Upper lobe of left lung (tissue), 6 donors: Measurements from ENCODE around the gene RSPRY1. TPM values are rescaled to one million over a fixed set of nuclear protein-coding genes. Genes with fewer than 3 reads are reported as not detected.

ENCODE experiments used
- ATAC-seq, 2 donors: fragments of 200-7000 bp; cut with Tn5 transposase; one replicate each; pipeline ENCODE4 v1.9.1; 2022; ENCODE audit warnings: mild to moderate bottlenecking in 2 of 2, moderate library complexity in 2 of 2; ENCODE audit not compliant: low FRiP score in 2 of 2
- DNase-seq, 2 donors: peaks; one replicate each; pipeline ENCODE4 v3.0.0-alpha.2; 2019 to 2020
- H3K27ac ChIP-seq, 4 donors: fragments of 200-600 bp; sonication (generic); one replicate each; pipeline ENCODE4 v1.5.1; 2016 to 2019
- H3K27me3 ChIP-seq, 4 donors: fragments of 200-600 bp; sonication (generic); one replicate each; pipeline ENCODE4 v1.5.1; 2017 to 2019
- H3K36me3 ChIP-seq, 4 donors: fragments of 200-600 bp; sonication (generic); one replicate each; pipeline ENCODE4 v1.5.1; 2016 to 2019
- H3K4me1 ChIP-seq, 4 donors: fragments of 200-600 bp; sonication (generic); one replicate each; pipeline ENCODE4 v1.5.1; 2018 to 2019
- H3K4me3 ChIP-seq, 4 donors: fragments of 200-600 bp; sonication (generic); one replicate each; pipeline ENCODE4 v1.5.1; 2017 to 2019; ENCODE audit warnings: mild to moderate bottlenecking in 2 of 4, moderate library complexity in 1 of 4
- H3K9me3 ChIP-seq, 4 donors: fragments of 200-600 bp; sonication (generic); one replicate each; pipeline ENCODE4 v1.5.1; 2018 to 2019
- CTCF ChIP-seq, 6 experiments: fragments of 450-650 bp in 4 of 6; fragments of 200-600 bp in 2 of 6; sonication (generic) in 2 of 6; IDR thresholded peaks; one replicate each; pipeline ENCODE4 v1.5.1; 2016 to 2019; ENCODE audit warnings: antibody characterized with exemption in 6 of 6
- EP300 ChIP-seq, 4 donors: sonication (generic); formaldehyde crosslinking; IDR thresholded peaks; one replicate each; pipeline ENCODE4 v1.5.1; 2017; ENCODE audit warnings: antibody characterized with exemption in 4 of 4, control low read depth in 2 of 4
- POLR2A ChIP-seq, 4 donors: fragments of 450-650 bp; IDR thresholded peaks; one replicate each; pipeline ENCODE4 v1.5.1; 2016 to 2017; ENCODE audit warnings: antibody characterized with exemption in 4 of 4, mild to moderate bottlenecking in 2 of 4
- POLR2AphosphoS5 ChIP-seq, 2 donors: sonication (generic); formaldehyde crosslinking; IDR thresholded peaks; one replicate each; pipeline ENCODE4 v1.5.1; 2017; ENCODE audit warnings: antibody characterized with exemption in 2 of 2
- WGBS, 2 donors: methylation state at CpG; one replicate each; pipeline ENCODE4 v1.1.5; 2017 to 2018; 5-methylcytosine and 5-hydroxymethylcytosine counted together
- total RNA-seq, 6 donors: library from RNA; depleted of rRNA in 4 of 6; stranded (reverse); fragments of >200 nt in 4 of 6; gene quantifications; one replicate each; pipeline versions ENCODE4 v1.1.0 to v1.2.1, GENCODE V29; 2016 to 2021
- donor health status: DM: no; HTN: no; CAD: no; lungs with moderate emphysema.
- donor health status: DM: no; HTN: yes; CAD: no; lungs with severe emphysema.

RSPRY1 gene
- total RNA-seq, 6 donors from 2014 or later: 26.9 to 102 (median 30.3) TPM

GRCh38 chr16:57263541-57264351 lies 77.6 kb downstream of the RSPRY1 start:
- peaks cover 34 to 78% (median 72%) of the 10 kb centered on the region in 4 donors for H3K4me1 ChIP-seq
- peaks cover 0 to 5% (median 0%) of the 10 kb centered on the region in 4 donors for H3K36me3 ChIP-seq
- no peak overlapping the region for H3K4me3 ChIP-seq
- peak overlapping the region; percentile 74 to 93 (median 88) for H3K27ac ChIP-seq
- no peak for ATAC-seq
- 85 to 92% methylated on average over 6 to 10 of the region's 18 CpGs for WGBS, 2 donors
- TF ChIP-seq POLR2AphosphoS5 (IDR thresholded peaks at IDR 0.05) (no peak), POLR2A (IDR thresholded peaks at IDR 0.05) (no peak), CTCF (IDR thresholded peaks at IDR 0.05) (no peak)
- H3K9me3 ChIP-seq: no peaks in the 10 kb centered on the region
- peak; percentile 18 to 43 for DNase-seq
- no peaks in the 10 kb centered on the region for H3K27me3 ChIP-seq

- peaks cover 40 to 84% (median 78%) of the 10 kb centered on the region in 4 donors for H3K4me1 ChIP-seq
- WGBS, 2 donors: 76 to 86% methylated on average over 8 of the region's 8 CpGs
- DNase-seq (peak in 1 of 2 donors; percentile 15), ATAC-seq (no peak)
- H3K27ac ChIP-seq: peak overlapping the region; percentile 74 to 93 (median 88)
- TF ChIP-seq EP300 (IDR thresholded peaks at IDR 0.05) (no peak), POLR2A (IDR thresholded peaks at IDR 0.05) (no peak), POLR2AphosphoS5 (IDR thresholded peaks at IDR 0.05) (no peak), CTCF (IDR thresholded peaks at IDR 0.05) (no peak)
- H3K36me3 ChIP-seq: no peaks in the 10 kb centered on the region
- no peaks in the 10 kb centered on the region for H3K27me3 ChIP-seq
- H3K9me3 ChIP-seq: no peaks in the 10 kb centered on the region
- H3K4me3 ChIP-seq: no peak overlapping the region
These were observed 78.3 kb downstream of the RSPRY1 start for GRCh38 chr16:57264381-57264780.

GRCh38 chr16:57264950-57265371 lies 78.8 kb downstream of the RSPRY1 start:
- H3K27me3 ChIP-seq: no peaks in the 10 kb centered on the region
- H3K4me3 ChIP-seq: no peak overlapping the region
- peak overlapping the region; percentile 74 to 93 (median 88) for H3K27ac ChIP-seq
- no peaks in the 10 kb centered on the region for H3K9me3 ChIP-seq
- no peaks in the 10 kb centered on the region for H3K36me3 ChIP-seq
- H3K4me1 ChIP-seq: peaks cover 34 to 85% (median 82%) of the 10 kb centered on the region in 4 donors
- peak; percentile 81 to 92 for DNase-seq
- 65 to 81% methylated on average over 10 to 11 of the region's 11 CpGs for WGBS, 2 donors
- peak; percentile 54 to 91 for ATAC-seq
- TF ChIP-seq POLR2A (IDR thresholded peaks at IDR 0.05): peak in 1 of 4 donors; percentile 58
- no peak for TF ChIP-seq CTCF (IDR thresholded peaks at IDR 0.05)
- peak in 1 of 2 donors; percentile 71 for TF ChIP-seq POLR2AphosphoS5 (IDR thresholded peaks at IDR 0.05)
- peak in 1 of 4 donors; percentile 31 for TF ChIP-seq EP300 (IDR thresholded peaks at IDR 0.05)

GRCh38 chr16:57265850-57266530 lies 79.9 kb downstream of the RSPRY1 start:
- ATAC-seq: peak; percentile 83 to 92
- Histone ChIP-seq H3K4me3 (peak overlapping the region in 2 of 4 donors; percentile 20 to 24), H3K9me3 (no peaks in the 10 kb centered on the region), H3K4me1 (peaks cover 26 to 87% (median 83%) of the 10 kb centered on the region in 4 donors), H3K27me3 (no peaks in the 10 kb centered on the region), H3K36me3 (no peaks in the 10 kb centered on the region), H3K27ac (peak overlapping the region; percentile 74 to 93 (median 88))
- TF ChIP-seq CTCF (IDR thresholded peaks at IDR 0.05) (no peak), POLR2AphosphoS5 (IDR thresholded peaks at IDR 0.05) (peak in 1 of 2 donors; percentile 86), POLR2A (IDR thresholded peaks at IDR 0.05) (peak in 1 of 4 donors; percentile 32), EP300 (IDR thresholded peaks at IDR 0.05) (peak in 2 of 4 donors; percentile 84 to 96)
- DNase-seq: peak; percentile 90 to 93
- 40 to 49% methylated on average over 11 to 16 of the region's 16 CpGs for WGBS, 2 donors
